ENCODE results near the gene MYOZ3. TPM values are rescaled to one million over a fixed set of nuclear protein-coding genes. Genes with fewer than 3 reads are reported as not detected.

The MYOZ3 gene
- total and polyA plus RNA-seq, 7 donors, result 0.16 to 0.92 (median 0.55) TPM; not detected in 2

DNA sequence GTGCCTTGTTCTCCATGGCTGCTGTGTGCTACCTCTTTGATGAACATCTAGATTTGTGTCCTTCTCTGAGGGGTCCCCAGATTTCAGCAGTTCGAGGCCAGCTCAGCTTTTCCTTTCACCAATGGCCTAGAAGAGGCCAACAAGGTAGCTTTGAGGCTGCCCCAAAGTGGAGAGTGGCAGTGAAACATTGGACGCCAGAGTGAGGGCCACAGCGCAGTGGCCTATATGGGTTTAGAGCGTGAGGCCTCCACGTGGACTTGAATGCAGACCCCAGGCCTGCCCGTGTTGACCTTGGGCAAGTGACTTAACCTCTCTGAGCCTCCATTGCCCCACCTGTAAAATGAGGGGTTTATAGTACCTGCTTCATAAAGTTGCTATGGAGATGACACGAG, 11.8 kb downstream of the MYOZ3 start:
- peaks cover 0 to 35% (median 10%) of the 10 kb centered on the region in 3 donors for H3K27me3 ChIP-seq
- TF ChIP-seq EP300 (IDR thresholded peaks at IDR 0.05) (no peak), POLR2AphosphoS5 (IDR thresholded peaks at IDR 0.05) (no peak), POLR2A (IDR thresholded peaks at IDR 0.05) (no peak), CTCF (IDR thresholded peaks at IDR 0.05) (no peak)
- intact Hi-C loops (cut with DNase I), result no loop called here
- no peak for DNase-seq
- peaks cover 0 to 21% (median 20%) of the 10 kb centered on the region in 4 donors for H3K4me1 ChIP-seq
- no peaks in the 10 kb centered on the region for H3K9me3 ChIP-seq
- H3K27ac ChIP-seq, result no peak overlapping the region
- WGBS, 2 donors, result 70 to 72% methylated on average over 7 of the region's 7 CpGs
- no peaks in the 10 kb centered on the region for H3K36me3 ChIP-seq
- H3K4me3 ChIP-seq, result peak overlapping the region in 3 of 4 donors; percentile 34 to 58 (median 56)

DNA sequence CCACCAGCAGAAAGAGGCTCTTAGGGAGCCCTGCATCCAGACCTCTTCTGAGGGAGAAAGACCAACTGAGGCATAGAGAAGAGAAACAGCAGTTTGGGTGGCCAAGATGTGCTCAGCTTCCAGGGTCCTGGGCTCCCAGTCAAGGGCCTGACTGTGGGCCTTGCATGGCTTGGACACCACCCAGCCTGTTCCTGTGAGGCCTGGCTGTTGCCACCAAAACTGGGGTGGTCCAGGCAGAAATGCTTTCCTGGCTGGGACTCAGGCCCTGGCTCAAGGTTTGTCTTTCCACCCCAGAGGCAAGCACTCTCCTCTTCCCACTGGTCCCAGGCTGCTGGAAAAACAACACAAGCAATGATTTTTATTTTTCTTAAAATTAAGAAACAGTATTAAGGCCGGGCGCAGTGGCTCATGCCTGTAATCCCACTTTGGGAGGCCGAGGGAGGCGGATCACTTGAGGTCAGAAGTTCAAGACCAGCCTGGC, 13.3 kb downstream of the MYOZ3 start:
- DNase-seq, result peak; percentile 79
- H3K27ac ChIP-seq, result peak overlapping the region; percentile 5 to 45 (median 18)
- peaks cover 0 to 21% (median 20%) of the 10 kb centered on the region in 4 donors for H3K4me1 ChIP-seq
- intact Hi-C loops (cut with DNase I), result no loop called here
- H3K9me3 ChIP-seq, result no peaks in the 10 kb centered on the region
- H3K27me3 ChIP-seq, result peaks cover 0 to 35% (median 10%) of the 10 kb centered on the region in 3 donors
- no peak overlapping the region for H3K4me3 ChIP-seq
- 83 to 84% methylated on average over 4 of the region's 4 CpGs for WGBS, 2 donors
- no peaks in the 10 kb centered on the region for H3K36me3 ChIP-seq
- no peak for TF ChIP-seq CTCF (IDR thresholded peaks at IDR 0.05)
- TF ChIP-seq EP300 (IDR thresholded peaks at IDR 0.05), result no peak
- no peak for TF ChIP-seq POLR2A (IDR thresholded peaks at IDR 0.05)
- no peak for TF ChIP-seq POLR2AphosphoS5 (IDR thresholded peaks at IDR 0.05)

DNA sequence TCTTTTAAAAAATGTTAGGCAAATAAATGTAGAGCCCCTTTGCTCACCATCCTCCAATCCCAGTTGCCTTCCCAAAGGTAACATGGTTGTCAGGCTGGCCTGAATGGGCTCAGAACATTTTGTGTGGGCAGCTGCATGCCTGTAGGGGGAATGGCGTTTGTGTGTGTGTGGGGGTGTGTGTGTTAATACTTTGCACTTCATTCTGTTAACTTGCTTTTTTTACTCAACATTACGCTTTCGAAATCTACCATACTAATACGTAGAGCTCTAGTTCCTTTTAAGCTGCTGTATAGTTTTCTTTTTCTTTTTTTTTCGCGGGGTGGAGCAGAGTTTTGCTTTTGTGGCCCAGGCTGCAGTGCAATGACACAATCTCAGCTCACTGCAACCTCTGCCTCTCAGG, 14.0 kb downstream of the MYOZ3 start:
- TF ChIP-seq POLR2AphosphoS5 (IDR thresholded peaks at IDR 0.05), result no peak
- no peak for TF ChIP-seq POLR2A (IDR thresholded peaks at IDR 0.05)
- no peak for TF ChIP-seq EP300 (IDR thresholded peaks at IDR 0.05)
- TF ChIP-seq CTCF (IDR thresholded peaks at IDR 0.05), result no peak
- Histone ChIP-seq H3K27me3 (peaks cover 0 to 30% (median 10%) of the 10 kb centered on the region in 3 donors), H3K27ac (no peak overlapping the region), H3K4me1 (peaks cover 0 to 21% (median 20%) of the 10 kb centered on the region in 4 donors), H3K36me3 (no peaks in the 10 kb centered on the region), H3K9me3 (no peaks in the 10 kb centered on the region), H3K4me3 (no peak overlapping the region)
- intact Hi-C loops (cut with DNase I), result no loop called here
- no peak for DNase-seq
- 90 to 93% methylated on average over 6 of the region's 6 CpGs for WGBS, 2 donors

GRCh38 chr5:150676578-150676977, 15.5 kb downstream of the MYOZ3 start:
- Histone ChIP-seq H3K27ac (no peak overlapping the region), H3K4me1 (peaks cover 0 to 18% (median 15%) of the 10 kb centered on the region in 4 donors), H3K4me3 (no peak overlapping the region), H3K27me3 (peaks cover 0 to 17% (median 6%) of the 10 kb centered on the region in 3 donors), H3K36me3 (no peaks in the 10 kb centered on the region), H3K9me3 (no peaks in the 10 kb centered on the region)
- 92 to 94% methylated on average over 9 of the region's 9 CpGs for WGBS, 2 donors
- intact Hi-C loops (cut with DNase I), result no loop called here
- TF ChIP-seq EP300 (IDR thresholded peaks at IDR 0.05) (no peak), CTCF (IDR thresholded peaks at IDR 0.05) (no peak), POLR2AphosphoS5 (IDR thresholded peaks at IDR 0.05) (no peak)
- no peak for DNase-seq

- intact Hi-C loops (cut with DNase I), result no loop called here
- 71 to 86% methylated on average over 1 of the region's 1 CpG for WGBS, 2 donors
- H3K4me3 ChIP-seq, result no peak overlapping the region
- no peak overlapping the region for H3K27ac ChIP-seq
- TF ChIP-seq CTCF (IDR thresholded peaks at IDR 0.05), result no peak
- no peaks in the 10 kb centered on the region for H3K4me1 ChIP-seq
- H3K9me3 ChIP-seq, result no peaks in the 10 kb centered on the region
- no peak for DNase-seq
- peaks cover 17 to 51% (median 32%) of the 10 kb centered on the region in 4 donors for H3K36me3 ChIP-seq
- H3K27me3 ChIP-seq, result no peaks in the 10 kb centered on the region
These were observed 28.1 kb downstream of the MYOZ3 start for GRCh38 chr5:150689120-150689519.

Measured in sigmoid colon (tissue), 7 donors.